GM19238 (cell line): ENCODE data around the gene OBP2A.
"Not testable (repeated sequence)": the region's sequence is repeated elsewhere in the genome, so short reads cannot be mapped to it uniquely, and the experiment has no call there.

Experiments
- DNase-seq: peaks from one replicate; pipeline ENCODE4 v3.0.0; 2011; ENCODE audit warnings: low spot score; ENCODE audit not compliant: insufficient read length

OBP2A gene

GRCh38 chr9:135526089-135526729, 19.7 kb upstream of the OBP2A start:
- no peak for DNase-seq

- no peak for DNase-seq
Observed at GRCh38 chr9:135526730-135527571, 19.0 kb upstream of the OBP2A start.

DNA sequence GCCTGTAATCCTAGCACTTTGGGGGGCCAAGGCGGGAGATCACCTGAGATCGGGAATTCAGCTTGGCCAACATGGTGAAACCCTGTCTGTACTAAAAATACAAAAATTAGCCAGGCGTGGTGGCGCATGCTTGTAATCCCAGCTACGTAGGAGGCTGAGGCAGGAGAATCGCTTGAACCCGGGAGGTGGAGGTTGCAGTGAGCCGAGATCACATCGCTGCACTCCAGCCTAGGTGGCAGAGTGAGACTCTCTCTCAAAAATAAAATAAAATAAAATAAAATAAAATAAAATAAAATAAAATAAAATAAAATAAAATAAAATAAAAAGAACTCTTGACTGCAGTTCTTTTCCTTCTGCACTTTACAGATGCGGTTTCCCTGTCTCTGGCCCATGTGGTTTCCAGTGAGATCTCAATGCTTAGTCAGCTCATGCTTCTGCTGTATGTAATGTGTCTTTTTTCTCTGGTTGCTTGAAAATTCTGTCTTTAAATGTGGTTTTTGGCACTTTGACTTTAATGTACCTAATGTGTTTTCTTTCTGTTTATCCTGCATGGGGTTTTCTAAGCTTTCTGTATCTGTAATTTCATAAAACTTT, 17.0 kb upstream of the OBP2A start:
- DNase-seq: not testable (repeated sequence)

DNA sequence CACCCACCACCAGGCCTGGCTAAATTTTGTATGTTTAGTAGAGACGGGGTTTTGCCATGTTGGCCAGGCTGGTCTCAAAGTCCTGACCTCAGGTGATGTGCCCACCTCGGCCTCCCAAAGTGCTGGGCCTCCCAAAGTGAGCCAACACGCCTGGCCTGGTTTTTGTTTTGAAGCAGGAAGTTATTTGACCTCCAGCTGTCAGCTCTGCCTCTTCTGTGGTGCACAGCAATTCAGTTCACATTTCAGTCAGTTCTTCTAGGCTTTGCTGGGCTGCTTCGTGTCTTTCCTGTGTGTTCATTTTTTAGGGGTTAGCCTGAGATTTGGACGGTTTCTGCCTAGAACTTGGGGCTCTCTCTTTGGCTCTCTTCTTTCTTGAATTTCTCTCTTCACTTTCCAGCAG, 15.8 kb upstream of the OBP2A start:
- DNase-seq: no peak

GRCh38 chr9:135531096-135531495, 14.8 kb upstream of the OBP2A start:
- no peak for DNase-seq

DNA sequence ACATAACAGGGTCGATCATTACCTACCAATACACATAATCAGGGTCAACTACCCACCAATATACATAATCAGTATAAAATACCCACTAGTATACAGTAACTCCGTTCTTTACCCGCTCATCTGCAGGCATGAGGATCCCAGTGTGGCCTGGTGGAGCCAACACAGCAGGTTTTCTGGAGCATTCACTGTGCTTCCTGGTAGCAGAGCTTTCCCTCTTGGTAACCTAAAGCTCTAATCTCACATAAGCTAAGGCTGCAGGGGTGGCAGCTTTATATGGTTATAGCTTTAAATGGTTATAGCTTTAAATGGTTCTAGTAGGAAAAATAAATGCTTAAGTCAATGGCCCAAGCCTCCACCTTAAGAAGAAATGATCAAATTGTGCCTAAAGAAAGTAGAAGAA, 12.8 kb upstream of the OBP2A start:
- no peak for DNase-seq

DNA sequence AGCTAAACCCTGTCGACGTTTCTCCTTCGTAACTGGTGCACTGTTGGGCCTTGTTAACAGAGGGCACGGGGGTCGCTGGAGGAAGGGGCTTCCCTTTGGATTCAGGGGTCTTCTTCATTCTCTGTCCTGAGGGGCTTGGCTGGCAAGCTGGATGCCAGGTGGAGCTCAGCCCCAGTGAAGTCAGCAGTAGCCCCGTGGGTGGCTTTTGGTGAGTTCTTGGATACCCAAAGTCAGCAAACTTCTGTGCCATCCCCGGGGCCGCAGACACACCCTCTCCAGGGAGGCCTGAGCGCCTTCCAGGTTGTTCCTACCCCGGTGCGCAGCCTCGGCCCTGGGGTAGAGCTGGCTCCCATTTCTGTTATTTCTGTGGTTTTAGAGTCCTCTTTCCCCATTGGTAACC, 12.3 kb upstream of the OBP2A start:
- no peak for DNase-seq

- DNase-seq: not testable (repeated sequence)
Observed at GRCh38 chr9:135534192-135534711, 11.7 kb upstream of the OBP2A start.

- not testable (repeated sequence) for DNase-seq
Observed at GRCh38 chr9:135534826-135535225, 11.1 kb upstream of the OBP2A start.

DNA sequence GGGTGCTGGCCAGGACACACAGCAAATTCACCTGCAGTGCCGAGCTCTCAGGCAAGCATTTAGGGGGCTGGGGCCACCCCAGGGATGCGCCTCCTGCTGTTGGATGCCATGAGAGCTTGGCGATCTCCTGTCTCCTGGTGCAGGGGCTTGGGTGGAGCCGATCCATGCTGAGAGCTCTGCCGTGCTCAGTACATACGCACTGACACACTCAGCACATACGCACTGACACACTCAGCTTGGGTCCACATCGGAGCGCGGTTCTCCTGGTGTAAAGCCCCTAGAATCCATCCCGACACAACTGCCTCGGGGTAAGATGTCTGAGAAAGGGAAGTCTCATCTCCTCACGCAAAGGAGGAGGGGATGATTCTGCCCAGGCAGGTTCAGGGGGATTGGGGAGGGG, 10.3 kb upstream of the OBP2A start:
- not testable (repeated sequence) for DNase-seq

- no peak for DNase-seq
Observed at GRCh38 chr9:135536216-135536615, 9.7 kb upstream of the OBP2A start.

- not testable (repeated sequence) for DNase-seq
Observed at GRCh38 chr9:135543262-135543894, 2.5 kb upstream of the OBP2A start.

- no peak for DNase-seq
Observed at GRCh38 chr9:135544981-135545635, 818 bp upstream of the OBP2A start.

DNA sequence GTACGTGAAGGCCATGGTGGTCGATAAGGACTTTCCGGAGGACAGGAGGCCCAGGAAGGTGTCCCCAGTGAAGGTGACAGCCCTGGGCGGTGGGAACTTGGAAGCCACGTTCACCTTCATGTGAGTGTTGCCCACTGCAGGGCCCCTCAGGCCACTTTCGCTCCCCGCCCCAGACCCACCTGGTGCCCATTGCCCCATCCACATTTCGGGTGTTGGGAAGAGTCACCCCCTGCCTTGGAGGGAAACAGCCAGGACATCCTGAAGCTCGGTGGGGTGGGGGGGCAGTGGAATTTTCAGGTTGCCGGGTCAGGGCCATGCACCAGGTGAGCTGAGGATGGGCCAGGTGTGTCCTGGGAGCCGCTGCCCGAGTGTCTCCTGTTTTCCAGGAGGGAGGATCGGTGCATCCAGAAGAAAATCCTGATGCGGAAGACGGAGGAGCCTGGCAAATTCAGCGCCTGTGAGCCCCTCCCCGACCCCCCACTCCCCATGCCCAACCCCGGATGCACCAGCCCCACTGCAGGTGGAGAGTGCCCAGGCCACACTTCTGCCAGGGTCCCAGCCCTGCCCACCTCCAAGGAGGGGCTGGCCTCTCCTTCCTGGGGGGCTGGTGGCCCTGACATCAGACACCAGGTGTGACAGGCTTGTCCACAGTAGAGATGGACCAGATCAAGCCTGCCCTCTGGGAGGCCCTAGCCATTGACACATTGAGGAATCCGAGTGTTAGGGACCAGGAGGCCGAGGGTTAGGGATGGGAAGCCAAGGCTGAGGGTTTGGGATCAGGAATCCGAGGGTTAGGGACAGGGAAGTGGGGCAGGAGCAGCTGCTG, 1.1 kb downstream of the OBP2A start:
- not testable (repeated sequence) for DNase-seq

DNA sequence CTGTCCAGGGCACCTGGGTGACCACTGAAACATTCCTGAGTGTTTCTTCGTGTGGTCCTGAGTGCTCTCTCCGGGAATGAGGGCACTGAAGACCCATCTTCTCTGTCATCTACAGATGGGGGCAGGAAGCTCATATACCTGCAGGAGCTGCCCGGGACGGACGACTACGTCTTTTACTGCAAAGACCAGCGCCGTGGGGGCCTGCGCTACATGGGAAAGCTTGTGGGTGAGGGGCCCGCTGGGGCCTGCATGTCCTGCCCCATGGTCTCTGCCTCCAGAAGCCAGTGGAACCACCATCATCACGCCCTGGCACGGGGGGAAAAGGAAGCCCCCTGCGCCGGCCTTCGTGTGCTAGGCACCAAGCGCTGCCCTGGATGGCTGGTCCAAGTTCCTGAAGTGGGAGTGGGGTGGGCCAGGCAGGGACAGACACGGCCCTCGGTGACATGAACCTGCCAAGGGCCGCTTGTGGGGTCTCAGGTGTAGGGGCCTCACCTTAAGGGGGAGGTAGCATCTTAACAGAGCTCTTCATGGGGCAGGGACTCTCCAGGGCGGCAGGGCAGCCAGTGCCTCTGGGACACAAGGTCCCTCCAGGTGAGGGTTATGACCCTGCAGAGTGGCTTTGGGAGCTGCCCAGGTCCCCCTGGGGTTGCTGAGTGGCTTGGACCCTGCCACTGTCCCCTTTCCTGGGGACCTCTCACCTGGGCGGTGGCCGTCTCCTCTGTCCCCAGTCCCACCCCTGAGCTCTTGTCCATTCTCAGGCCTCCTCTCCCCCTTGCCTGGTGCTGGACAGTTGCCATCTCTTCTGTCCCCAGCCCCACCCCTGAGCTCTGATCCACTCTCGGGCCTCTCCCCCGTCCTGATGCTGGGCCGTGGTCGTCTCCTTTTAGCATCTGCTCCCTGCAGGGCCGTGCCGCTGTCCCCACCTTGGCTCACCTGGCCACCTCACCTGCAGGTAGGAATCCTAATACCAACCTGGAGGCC, 2.1 kb downstream of the OBP2A start:
- no peak for DNase-seq

- not testable (repeated sequence) for DNase-seq
Observed at GRCh38 chr9:135549478-135550343, 3.8 kb downstream of the OBP2A start.

GRCh38 chr9:135550344-135550918, 4.5 kb downstream of the OBP2A start:
- DNase-seq: no peak

DNA sequence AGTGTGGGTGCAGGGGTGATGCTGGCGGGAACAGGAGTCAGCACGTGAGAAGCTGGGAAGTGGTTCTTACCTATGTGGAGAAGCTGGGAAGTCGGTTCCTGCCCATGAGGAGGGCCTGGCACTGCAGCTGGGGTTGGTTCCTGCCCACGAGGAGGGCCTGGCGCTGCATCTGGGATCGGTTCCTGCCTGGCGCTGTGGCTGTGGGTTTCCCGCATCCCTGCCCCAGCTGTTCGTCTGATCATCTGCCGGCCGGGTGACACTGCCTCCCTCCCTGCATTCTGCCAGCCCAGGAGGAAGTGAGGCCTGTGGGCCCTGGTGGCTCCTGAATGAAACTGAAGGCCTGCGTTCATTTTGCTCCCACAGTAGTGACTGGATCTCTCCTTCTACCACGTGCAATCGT, 5.1 kb downstream of the OBP2A start:
- DNase-seq: no peak
